KOPT-K1 (cell line): ENCODE measurements around the gene TMEM242.

Experiments used
- H3K27ac ChIP-seq: fragments of 200-600 bp; sonication (generic); 2 replicates; pipeline ENCODE4 v1.5.1; 2016; ENCODE audit warnings: antibody characterized with exemption, mild to moderate bottlenecking, low read depth, low read length; ENCODE audit not compliant: poor library complexity, severe bottlenecking
- H3K36me3 ChIP-seq: fragments of 200-600 bp; sonication (generic); 2 replicates; pipeline ENCODE4 v1.5.1; 2017; ENCODE audit warnings: antibody characterized with exemption, mild to moderate bottlenecking, low read length, moderate library complexity; ENCODE audit not compliant: insufficient read depth
- H3K9me3 ChIP-seq: fragments of 200-600 bp; sonication (generic); 2 replicates; pipeline ENCODE4 v1.5.1; 2017; ENCODE audit warnings: antibody characterized with exemption, low read length, mild to moderate bottlenecking; ENCODE audit not compliant: insufficient read depth, poor library complexity, severe bottlenecking

The TMEM242 gene

DNA sequence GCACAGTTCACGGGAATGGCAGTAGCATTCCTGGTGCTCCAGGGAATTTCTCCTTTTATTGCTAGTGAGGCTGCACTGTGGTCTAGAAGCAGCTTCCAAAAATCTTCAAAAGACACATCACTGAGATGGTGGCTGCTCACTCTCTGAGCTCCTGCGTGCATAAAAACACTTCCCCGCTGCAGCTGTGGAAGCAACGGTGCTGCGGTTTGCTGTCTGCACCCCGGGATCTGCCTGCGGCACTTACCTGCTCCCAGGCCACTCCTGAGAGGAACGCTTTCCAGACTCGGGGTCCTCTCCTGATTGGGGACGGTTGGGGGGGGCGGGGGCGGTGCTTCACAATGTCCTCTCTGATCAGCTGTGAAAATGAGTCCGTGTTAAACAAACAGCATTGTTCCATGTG is 77.9 kb downstream of the TMEM242 start:
- no peak overlapping the region for H3K27ac ChIP-seq
- H3K36me3 ChIP-seq: no peaks in the 10 kb centered on the region
- peaks cover 12% of the 10 kb centered on the region for H3K9me3 ChIP-seq

GRCh38 chr6:157244780-157245179 is 78.5 kb downstream of the TMEM242 start:
- Histone ChIP-seq H3K27ac (no peak overlapping the region), H3K9me3 (peaks cover 12% of the 10 kb centered on the region), H3K36me3 (no peaks in the 10 kb centered on the region)

- no peaks in the 10 kb centered on the region for H3K36me3 ChIP-seq
- H3K27ac ChIP-seq: no peak overlapping the region
Observed at GRCh38 chr6:157244175-157244574, 79.1 kb downstream of the TMEM242 start.

DNA sequence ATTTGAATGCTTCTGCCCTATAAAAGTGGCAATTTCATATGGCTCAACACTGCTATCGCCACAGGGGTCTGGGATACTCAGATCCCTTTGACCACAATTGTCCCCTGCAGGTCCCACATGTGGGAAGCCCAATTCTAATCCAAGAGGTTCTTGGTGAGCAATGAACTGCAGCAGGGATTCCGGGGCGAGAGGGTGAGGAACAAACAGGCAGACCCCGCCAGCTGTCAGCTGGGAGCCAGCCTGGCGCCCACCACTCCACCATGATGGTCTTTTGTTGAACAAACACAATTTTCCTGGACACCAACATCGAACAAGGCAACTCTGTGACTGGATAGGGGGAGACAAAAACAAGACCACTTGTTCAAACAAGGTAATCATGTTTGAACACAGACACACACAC is 80.5 kb downstream of the TMEM242 start:
- H3K36me3 ChIP-seq: no peaks in the 10 kb centered on the region
- peaks cover 1% of the 10 kb centered on the region for H3K9me3 ChIP-seq
- no peak overlapping the region for H3K27ac ChIP-seq

More at GRCh38 chr6:157244175-157244574, 79.1 kb downstream of the TMEM242 start:
- peaks cover 12% of the 10 kb centered on the region for H3K9me3 ChIP-seq

DNA sequence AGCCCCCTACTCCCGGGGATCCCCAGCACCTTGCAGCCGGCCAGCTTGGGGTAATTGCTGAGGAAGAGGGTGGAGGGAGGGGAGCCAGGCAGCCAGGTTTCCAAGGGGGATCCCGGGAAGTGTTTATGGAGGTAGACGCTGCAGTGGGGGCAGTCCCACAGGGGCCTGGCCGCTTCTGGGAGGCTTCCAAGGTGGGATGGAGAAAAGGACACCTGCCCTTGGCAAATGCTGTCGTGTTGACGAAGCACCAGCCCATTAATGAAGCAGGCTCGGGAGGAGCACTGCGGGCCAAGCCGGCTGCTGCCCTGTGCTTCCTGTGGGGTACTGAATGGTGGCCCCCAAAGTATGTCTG is 82.4 kb downstream of the TMEM242 start:
- H3K36me3 ChIP-seq: no peaks in the 10 kb centered on the region
- no peak overlapping the region for H3K27ac ChIP-seq
- no peaks in the 10 kb centered on the region for H3K9me3 ChIP-seq

- Histone ChIP-seq H3K27ac (no peak overlapping the region), H3K9me3 (no peaks in the 10 kb centered on the region), H3K36me3 (no peaks in the 10 kb centered on the region)
Observed at GRCh38 chr6:157240059-157240959, 83.0 kb downstream of the TMEM242 start.

- Histone ChIP-seq H3K27ac (no peak overlapping the region), H3K36me3 (no peaks in the 10 kb centered on the region), H3K9me3 (no peaks in the 10 kb centered on the region)
Observed at GRCh38 chr6:157239671-157240058, 83.7 kb downstream of the TMEM242 start.
